GM21528 (cell line): ENCODE results near the gene ACTL7B.

Source experiments
- ATAC-seq: cut with Tn5 transposase; IDR thresholded peaks from one replicate; pipeline ENCODE4 v1.9.1; 2021; ENCODE audit warnings: mild to moderate bottlenecking, moderate library complexity; ENCODE audit not compliant: unreplicated experiment, low FRiP score

ACTL7B gene

DNA sequence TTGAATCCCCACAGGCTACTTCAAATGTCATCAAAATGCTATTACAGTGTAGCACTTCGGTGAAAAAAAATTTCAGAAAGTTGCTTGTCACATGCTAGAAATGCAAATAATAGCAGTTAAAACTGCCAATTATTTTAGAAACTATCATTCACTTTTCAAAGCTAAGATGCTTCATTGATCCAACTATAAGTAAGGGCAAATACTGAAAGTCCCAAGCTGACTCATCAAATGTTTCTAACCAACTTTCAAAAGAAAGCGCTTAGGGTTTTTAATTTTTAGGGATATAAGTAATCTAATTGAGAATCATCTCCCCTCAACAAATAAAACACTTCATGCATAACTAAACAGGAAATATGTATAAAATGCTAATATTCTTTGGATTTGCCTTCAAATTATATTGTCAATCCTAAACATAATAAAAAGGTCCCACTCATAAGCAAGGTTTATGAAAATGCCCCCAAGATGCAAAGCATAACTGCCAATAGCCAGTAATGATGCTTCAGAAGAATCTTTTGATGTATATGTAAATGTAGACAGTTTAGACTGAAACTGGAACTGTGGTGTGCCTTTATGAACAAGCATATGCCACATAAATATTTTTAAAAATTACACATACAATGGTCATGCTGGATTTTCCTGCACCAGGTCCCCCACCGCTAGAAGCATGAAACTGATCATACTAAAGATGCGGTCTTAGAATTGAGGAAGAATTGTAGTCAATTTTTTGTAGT, 18.4 kb upstream of the ACTL7B start:
- no peak for ATAC-seq

DNA sequence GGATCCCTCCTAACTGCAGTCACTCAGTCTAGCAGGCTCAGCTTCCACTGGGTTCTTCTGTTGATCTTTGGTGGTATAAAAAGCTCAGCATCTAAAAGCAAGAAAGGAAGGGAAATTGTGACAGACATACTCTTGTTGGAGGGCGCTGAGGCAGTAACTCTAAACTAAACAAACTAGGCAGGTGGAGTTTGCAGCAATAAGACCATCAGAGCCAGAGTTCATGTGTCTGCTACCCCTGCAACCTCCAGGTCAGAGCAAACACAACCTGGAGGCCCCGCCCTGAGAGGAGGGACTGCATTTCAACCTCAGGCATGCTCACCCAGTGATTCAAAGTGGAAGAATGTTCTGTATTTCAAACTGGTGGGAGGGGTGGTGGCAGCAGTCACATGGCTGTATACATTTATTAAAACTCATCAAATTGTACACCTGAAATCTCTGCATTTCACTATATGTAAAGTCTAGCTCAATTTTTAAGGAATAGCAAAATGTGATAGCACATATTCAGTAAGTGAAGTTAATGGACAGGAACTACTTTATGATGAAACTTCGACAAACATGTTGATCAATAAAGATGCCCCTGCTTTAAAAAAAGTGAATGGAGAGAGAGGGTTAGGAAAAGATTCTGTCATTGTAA, 13.4 kb upstream of the ACTL7B start:
- ATAC-seq = no peak

DNA sequence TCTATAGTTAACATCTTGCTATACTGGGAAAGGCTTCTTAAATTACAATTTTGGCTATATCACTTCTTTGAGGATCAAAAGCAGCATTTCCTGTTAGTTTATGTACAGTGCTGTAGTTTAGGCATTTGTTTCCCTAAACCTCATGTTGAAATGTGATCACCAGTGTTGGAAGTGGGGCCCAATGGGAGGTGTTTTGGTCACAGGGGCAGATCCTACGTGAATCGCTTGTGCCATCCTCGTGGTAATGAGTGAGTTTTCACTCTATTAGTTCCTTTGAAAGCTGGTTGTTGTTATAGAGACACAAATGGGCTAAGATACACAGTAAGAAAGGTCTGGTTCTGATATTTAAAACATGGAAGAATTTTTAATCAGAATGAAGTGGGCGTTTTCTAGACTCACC, 12.0 kb upstream of the ACTL7B start:
- ATAC-seq = no peak

DNA sequence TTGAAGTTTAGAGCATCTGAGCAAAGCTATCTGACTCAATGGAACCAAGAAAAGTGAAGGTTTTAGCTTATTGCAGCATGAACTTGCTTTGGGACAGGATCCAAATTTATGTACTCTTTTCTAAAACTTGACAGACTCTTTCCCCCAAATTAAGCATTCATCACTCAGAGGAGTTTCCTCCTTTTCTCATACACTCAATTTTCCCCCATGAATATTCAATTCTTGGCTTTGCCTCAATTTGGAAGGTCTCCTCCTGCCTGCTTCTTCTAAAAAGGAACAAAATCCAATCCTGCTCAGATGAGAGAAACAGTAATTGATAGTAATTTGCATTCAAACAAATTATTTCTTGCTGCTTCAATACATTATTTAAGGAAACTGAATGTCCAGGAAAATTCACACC, 11.3 kb upstream of the ACTL7B start:
- ATAC-seq = no peak

- ATAC-seq = no peak
Observed at GRCh38 chr9:108866001-108866420, 10.2 kb upstream of the ACTL7B start.

DNA sequence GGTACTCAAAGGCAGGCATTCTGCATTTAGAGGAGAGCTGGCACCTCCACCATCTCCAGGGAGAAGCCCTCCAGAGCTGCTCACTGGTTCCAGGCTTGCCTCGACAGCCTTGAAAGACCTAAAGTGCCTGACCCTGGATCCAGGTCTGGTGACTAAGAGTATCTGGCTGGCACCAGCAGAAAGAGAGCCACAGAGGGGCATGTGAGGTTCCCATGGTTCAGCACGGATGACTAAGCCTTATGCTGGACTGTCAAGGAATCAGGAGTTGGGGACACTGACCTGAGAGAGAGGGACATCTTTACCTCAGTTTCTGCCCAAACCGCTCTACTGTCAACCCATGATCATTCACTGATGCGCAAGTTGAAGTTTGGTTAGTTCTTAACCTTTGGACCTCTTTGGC, 9.3 kb upstream of the ACTL7B start:
- no peak for ATAC-seq

- no peak for ATAC-seq
Observed at GRCh38 chr9:108864446-108864845, 8.7 kb upstream of the ACTL7B start.

DNA sequence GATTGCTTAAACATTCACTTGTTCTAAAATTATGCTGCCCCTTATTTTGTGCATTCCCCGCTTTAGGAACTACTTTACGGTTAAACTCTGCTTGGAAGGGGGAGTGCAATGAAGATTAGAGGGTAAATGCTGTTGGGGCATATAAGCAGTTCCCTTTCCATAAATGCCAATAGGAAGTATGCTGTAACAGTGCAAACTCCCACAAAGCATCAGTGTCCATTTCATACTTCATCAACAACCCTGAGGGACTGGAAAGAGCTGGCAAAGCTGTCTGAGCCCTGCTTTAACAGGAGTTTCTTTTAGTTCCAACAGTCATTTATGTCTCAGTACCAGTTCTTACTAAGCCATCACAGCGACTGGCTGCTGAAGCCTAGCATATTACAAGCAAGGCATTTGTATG, 8.1 kb upstream of the ACTL7B start:
- no peak for ATAC-seq

DNA sequence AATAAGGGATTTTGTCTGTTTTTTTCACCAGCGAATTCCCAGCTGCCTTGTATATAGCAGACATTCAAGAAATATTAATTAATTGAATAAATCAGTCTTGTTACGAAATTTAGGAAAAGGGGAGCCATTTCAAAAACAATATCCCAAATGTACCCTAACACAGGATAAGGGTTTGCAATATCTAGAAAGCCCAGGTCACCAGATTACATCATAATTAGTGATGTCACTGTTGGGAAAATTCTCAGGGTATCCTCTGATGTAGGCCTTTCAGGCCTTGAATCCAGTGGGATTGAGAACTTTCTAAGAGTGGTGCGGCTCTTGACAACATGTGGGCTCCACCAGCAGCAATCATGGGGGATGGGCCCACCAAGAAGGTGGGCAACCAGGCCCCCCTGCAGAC, 6.2 kb upstream of the ACTL7B start, which contains the start of gene ACTL7A:
Gene ACTL7A (plus strand): TSS at position 270 of the 400 bp plus-strand sequence. CDS start 57 bp downstream, at position 327.
- no peak for ATAC-seq

- ATAC-seq = no peak
Observed at GRCh38 chr9:108861464-108861863, 5.7 kb upstream of the ACTL7B start.

GRCh38 chr9:108860764-108861163, 5.0 kb upstream of the ACTL7B start:
- ATAC-seq = no peak

DNA sequence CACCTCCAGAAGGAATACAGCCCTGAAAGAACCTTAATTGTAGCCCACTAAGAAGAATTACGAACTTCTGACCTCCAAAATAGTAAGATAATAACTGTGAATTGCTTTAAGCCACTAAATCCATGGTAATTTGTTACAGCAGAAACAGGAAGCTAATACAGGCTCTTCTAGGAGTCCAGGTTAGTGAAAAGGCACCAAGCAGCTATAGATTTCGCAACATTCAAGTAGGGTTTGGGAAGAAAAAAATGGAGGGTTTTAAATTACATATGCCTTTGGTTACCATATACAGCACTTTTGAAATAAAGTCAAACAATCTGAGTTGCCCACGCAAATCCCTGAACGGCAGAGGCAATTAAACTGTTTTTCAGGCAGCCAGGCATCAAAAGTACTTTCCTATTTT, 4.6 kb upstream of the ACTL7B start:
- no peak for ATAC-seq

DNA sequence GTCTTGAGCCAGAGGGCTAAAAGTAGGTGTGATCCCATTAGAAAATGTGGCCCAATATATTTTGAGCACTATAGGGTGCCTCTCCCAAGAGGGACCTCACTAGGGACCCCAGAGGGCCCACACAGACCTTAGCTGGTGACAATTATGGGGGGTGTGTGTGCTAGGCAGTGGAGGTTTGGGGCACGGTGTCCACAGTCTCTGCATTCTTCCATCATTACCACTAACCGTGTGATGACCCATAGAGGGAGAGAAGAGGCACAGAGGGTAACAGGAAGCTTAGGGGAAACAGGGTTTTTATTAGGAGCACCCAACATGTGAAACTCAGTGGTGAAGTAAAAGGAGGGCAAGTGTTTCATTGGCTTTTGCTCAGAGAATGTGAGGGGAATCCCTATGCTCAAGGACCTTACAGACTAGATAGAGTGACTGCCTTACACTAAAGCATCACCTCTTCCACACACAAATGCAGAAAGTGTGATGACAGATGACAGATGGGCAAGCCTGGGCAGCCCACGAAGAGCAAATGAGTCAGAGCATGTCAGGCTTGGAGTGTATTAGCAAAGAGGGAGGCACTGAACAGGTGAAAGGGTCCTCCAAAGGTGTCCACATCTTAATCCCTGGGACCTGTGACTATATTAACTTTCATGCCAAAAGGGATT, 3.8 kb upstream of the ACTL7B start:
- no peak for ATAC-seq

DNA sequence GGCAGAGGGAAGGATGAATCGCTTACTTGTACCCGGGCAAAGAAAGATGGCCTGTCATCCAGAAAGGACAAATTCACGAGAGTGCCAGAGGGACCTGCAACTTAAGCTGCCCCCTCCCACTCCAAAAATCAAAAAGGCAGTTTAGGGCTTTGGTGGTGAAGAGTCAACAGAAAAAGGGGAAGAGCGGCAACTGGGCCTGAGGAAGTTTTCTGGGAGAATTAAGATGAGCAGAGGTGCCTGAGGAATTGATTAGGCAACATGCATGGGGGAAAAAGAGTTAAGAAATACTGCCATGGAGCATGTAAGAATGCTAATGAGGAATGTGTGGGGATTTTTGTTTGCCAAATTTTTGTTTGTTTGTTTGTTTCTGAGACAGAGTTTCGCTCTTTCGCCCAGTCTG, 1.8 kb upstream of the ACTL7B start:
- ATAC-seq = no peak

DNA sequence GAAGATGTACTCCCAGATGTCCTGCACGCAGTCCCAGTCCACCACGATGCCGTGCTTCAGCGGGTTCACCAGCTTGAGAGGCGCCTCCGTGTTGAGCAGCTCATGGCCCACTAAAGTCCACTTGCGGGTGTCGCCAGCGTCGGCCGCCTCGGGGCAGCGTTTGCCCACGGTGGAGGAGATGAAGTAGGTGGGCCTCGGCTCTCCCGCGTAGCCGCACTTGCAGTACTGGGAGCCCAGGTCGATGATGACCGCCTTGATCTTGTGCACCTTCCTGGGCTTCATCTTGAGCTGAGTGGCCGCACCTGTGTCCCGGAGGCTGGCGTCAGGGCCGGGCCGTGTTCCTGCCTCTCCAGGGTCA, 278 bp downstream of the ACTL7B start:
- no peak for ATAC-seq

- no peak for ATAC-seq
Observed at GRCh38 chr9:108854641-108855528, 901 bp downstream of the ACTL7B start.

DNA sequence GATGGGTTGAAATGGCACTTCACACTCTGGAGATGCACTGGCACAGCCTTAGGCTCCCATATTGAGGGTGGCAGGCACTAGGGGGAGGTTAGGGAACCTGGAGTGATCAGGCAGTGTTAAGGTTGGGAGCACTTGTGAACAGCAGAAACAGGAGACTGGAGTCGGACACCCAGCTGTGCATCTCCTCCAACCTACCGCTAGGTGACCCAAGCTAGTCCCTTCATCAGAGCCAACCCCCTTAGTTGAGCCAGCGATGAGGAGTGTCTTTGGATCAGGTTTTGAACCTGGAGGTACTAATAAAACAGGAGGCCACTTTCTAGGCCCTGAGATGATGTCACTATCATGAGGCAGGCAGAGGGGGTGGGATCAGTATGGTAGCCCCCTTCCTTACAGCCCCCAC, 1.7 kb downstream of the ACTL7B start:
- no peak for ATAC-seq

GRCh38 chr9:108852079-108852478, 3.7 kb downstream of the ACTL7B start:
- ATAC-seq = no peak

- no peak for ATAC-seq
Observed at GRCh38 chr9:108851138-108851537, 4.6 kb downstream of the ACTL7B start.

- ATAC-seq = no peak
Observed at GRCh38 chr9:108850293-108850897, 5.4 kb downstream of the ACTL7B start.
